ENCODE measurements around the gene NCK2.

NCK2 gene

GRCh38 chr2:105808423-105809096 is 63.8 kb downstream of the NCK2 start:
- no peak overlapping the region for H3K9ac ChIP-seq (ENCODE audit: insufficient read length, low read depth)
- no peaks in the 10 kb centered on the region for H3K36me3 ChIP-seq (ENCODE audit: insufficient read depth, insufficient read length, low read length)
- no peaks in the 10 kb centered on the region for H3K9me3 ChIP-seq (ENCODE audit: insufficient read depth, low read length)
- H3K4me3 ChIP-seq (ENCODE audit: insufficient read length, low read depth), result no peak overlapping the region
- no peaks in the 10 kb centered on the region for H3K27me3 ChIP-seq (ENCODE audit: insufficient read depth, insufficient read length)
- H3K4me1 ChIP-seq (ENCODE audit: insufficient read depth, insufficient read length), result peaks cover 6% of the 10 kb centered on the region
- TF ChIP-seq ZNF274 (IDR thresholded peaks at IDR 0.05; ENCODE audit: low read depth, low read length), result no peak
- no peak for TF ChIP-seq YY1 (IDR thresholded peaks at IDR 0.05; ENCODE audit: insufficient read depth, insufficient read length)
- no peak for TF ChIP-seq SUZ12 (IDR thresholded peaks at IDR 0.05; ENCODE audit: extremely low read depth, insufficient read depth, insufficient read length)
- DNase-seq (ENCODE audit: low read depth, low spot score), result no peak

- H3K27me3 ChIP-seq (ENCODE audit: insufficient read depth, insufficient read length), result no peaks in the 10 kb centered on the region
- no peak for DNase-seq (ENCODE audit: low read depth, low spot score)
- no peaks in the 10 kb centered on the region for H3K36me3 ChIP-seq (ENCODE audit: insufficient read depth, insufficient read length, low read length)
- TF ChIP-seq SUZ12 (IDR thresholded peaks at IDR 0.05; ENCODE audit: extremely low read depth, insufficient read depth, insufficient read length) (no peak), ZNF274 (IDR thresholded peaks at IDR 0.05; ENCODE audit: low read depth, low read length) (no peak), YY1 (IDR thresholded peaks at IDR 0.05; ENCODE audit: insufficient read depth, insufficient read length) (no peak)
- no peak overlapping the region for H3K9ac ChIP-seq (ENCODE audit: insufficient read length, low read depth)
- peaks cover 6% of the 10 kb centered on the region for H3K4me1 ChIP-seq (ENCODE audit: insufficient read depth, insufficient read length)
- no peak overlapping the region for H3K4me3 ChIP-seq (ENCODE audit: insufficient read length, low read depth)
- H3K9me3 ChIP-seq (ENCODE audit: insufficient read depth, low read length), result no peaks in the 10 kb centered on the region
These were observed 64.4 kb downstream of the NCK2 start for GRCh38 chr2:105809097-105809473.

GRCh38 chr2:105809723-105810122 is 65.0 kb downstream of the NCK2 start:
- H3K4me3 ChIP-seq (ENCODE audit: insufficient read length, low read depth), result no peak overlapping the region
- no peaks in the 10 kb centered on the region for H3K27me3 ChIP-seq (ENCODE audit: insufficient read depth, insufficient read length)
- peaks cover 6% of the 10 kb centered on the region for H3K4me1 ChIP-seq (ENCODE audit: insufficient read depth, insufficient read length)
- DNase-seq (ENCODE audit: low read depth, low spot score), result no peak
- H3K36me3 ChIP-seq (ENCODE audit: insufficient read depth, insufficient read length, low read length), result no peaks in the 10 kb centered on the region
- no peak overlapping the region for H3K9ac ChIP-seq (ENCODE audit: insufficient read length, low read depth)
- H3K9me3 ChIP-seq (ENCODE audit: insufficient read depth, low read length), result no peaks in the 10 kb centered on the region
- TF ChIP-seq SUZ12 (IDR thresholded peaks at IDR 0.05; ENCODE audit: extremely low read depth, insufficient read depth, insufficient read length), result no peak
- no peak for TF ChIP-seq YY1 (IDR thresholded peaks at IDR 0.05; ENCODE audit: insufficient read depth, insufficient read length)
- no peak for TF ChIP-seq ZNF274 (IDR thresholded peaks at IDR 0.05; ENCODE audit: low read depth, low read length)

- H3K36me3 ChIP-seq (ENCODE audit: insufficient read depth, insufficient read length, low read length), result peaks cover 6% of the 10 kb centered on the region
- no peaks in the 10 kb centered on the region for H3K9me3 ChIP-seq (ENCODE audit: insufficient read depth, low read length)
- no peak for DNase-seq (ENCODE audit: low read depth, low spot score)
- H3K27me3 ChIP-seq (ENCODE audit: insufficient read depth, insufficient read length), result no peaks in the 10 kb centered on the region
- no peak overlapping the region for H3K4me3 ChIP-seq (ENCODE audit: insufficient read length, low read depth)
- TF ChIP-seq SUZ12 (IDR thresholded peaks at IDR 0.05; ENCODE audit: extremely low read depth, insufficient read depth, insufficient read length) (no peak), ZNF274 (IDR thresholded peaks at IDR 0.05; ENCODE audit: low read depth, low read length) (no peak), YY1 (IDR thresholded peaks at IDR 0.05; ENCODE audit: insufficient read depth, insufficient read length) (no peak)
- H3K9ac ChIP-seq (ENCODE audit: insufficient read length, low read depth), result no peak overlapping the region
- H3K4me1 ChIP-seq (ENCODE audit: insufficient read depth, insufficient read length), result peaks cover 6% of the 10 kb centered on the region
These were observed 67.7 kb downstream of the NCK2 start for GRCh38 chr2:105812180-105813044.

- Histone ChIP-seq H3K9me3 (ENCODE audit: insufficient read depth, low read length) (no peaks in the 10 kb centered on the region), H3K27me3 (ENCODE audit: insufficient read depth, insufficient read length) (no peaks in the 10 kb centered on the region), H3K36me3 (ENCODE audit: insufficient read depth, insufficient read length, low read length) (peaks cover 6% of the 10 kb centered on the region), H3K4me1 (ENCODE audit: insufficient read depth, insufficient read length) (peaks cover 6% of the 10 kb centered on the region), H3K4me3 (ENCODE audit: insufficient read length, low read depth) (no peak overlapping the region), H3K9ac (ENCODE audit: insufficient read length, low read depth) (no peak overlapping the region)
- no peak for DNase-seq (ENCODE audit: low read depth, low spot score)
- no peak for TF ChIP-seq ZNF274 (IDR thresholded peaks at IDR 0.05; ENCODE audit: low read depth, low read length)
- no peak for TF ChIP-seq YY1 (IDR thresholded peaks at IDR 0.05; ENCODE audit: insufficient read depth, insufficient read length)
- no peak for TF ChIP-seq SUZ12 (IDR thresholded peaks at IDR 0.05; ENCODE audit: extremely low read depth, insufficient read depth, insufficient read length)
These were observed 68.3 kb downstream of the NCK2 start for GRCh38 chr2:105813045-105813315.

GRCh38 chr2:105813405-105813804 is 68.7 kb downstream of the NCK2 start:
- no peak for DNase-seq (ENCODE audit: low read depth, low spot score)
- Histone ChIP-seq H3K4me1 (ENCODE audit: insufficient read depth, insufficient read length) (peaks cover 6% of the 10 kb centered on the region), H3K9ac (ENCODE audit: insufficient read length, low read depth) (no peak overlapping the region)

GRCh38 chr2:105814291-105814940 is 69.7 kb downstream of the NCK2 start:
- Histone ChIP-seq H3K36me3 (ENCODE audit: insufficient read depth, insufficient read length, low read length) (peaks cover 9% of the 10 kb centered on the region), H3K4me3 (ENCODE audit: insufficient read length, low read depth) (no peak overlapping the region), H3K27me3 (ENCODE audit: insufficient read depth, insufficient read length) (no peaks in the 10 kb centered on the region), H3K9ac (ENCODE audit: insufficient read length, low read depth) (no peak overlapping the region), H3K9me3 (ENCODE audit: insufficient read depth, low read length) (no peaks in the 10 kb centered on the region), H3K4me1 (ENCODE audit: insufficient read depth, insufficient read length) (peaks cover 6% of the 10 kb centered on the region)
- TF ChIP-seq YY1 (IDR thresholded peaks at IDR 0.05; ENCODE audit: insufficient read depth, insufficient read length) (no peak), ZNF274 (IDR thresholded peaks at IDR 0.05; ENCODE audit: low read depth, low read length) (no peak), SUZ12 (IDR thresholded peaks at IDR 0.05; ENCODE audit: extremely low read depth, insufficient read depth, insufficient read length) (no peak)
- no peak for DNase-seq (ENCODE audit: low read depth, low spot score)

More at GRCh38 chr2:105813405-105813804, 68.7 kb downstream of the NCK2 start:
- TF ChIP-seq YY1 (IDR thresholded peaks at IDR 0.05; ENCODE audit: insufficient read depth, insufficient read length), result no peak
- TF ChIP-seq SUZ12 (IDR thresholded peaks at IDR 0.05; ENCODE audit: extremely low read depth, insufficient read depth, insufficient read length), result no peak
- no peak for TF ChIP-seq ZNF274 (IDR thresholded peaks at IDR 0.05; ENCODE audit: low read depth, low read length)
- Histone ChIP-seq H3K9me3 (ENCODE audit: insufficient read depth, low read length) (no peaks in the 10 kb centered on the region), H3K4me3 (ENCODE audit: insufficient read length, low read depth) (no peak overlapping the region), H3K36me3 (ENCODE audit: insufficient read depth, insufficient read length, low read length) (peaks cover 6% of the 10 kb centered on the region), H3K27me3 (ENCODE audit: insufficient read depth, insufficient read length) (no peaks in the 10 kb centered on the region)
